HG02623 (cell line): ENCODE results near the gene IER5.
"Not testable (repeated sequence)": the region's sequence is repeated elsewhere in the genome, so short reads cannot be mapped to it uniquely, and the experiment has no call there.

Experiments
- ATAC-seq: cut with Tn5 transposase; IDR thresholded peaks from one replicate; pipeline ENCODE4 v1.9.1; 2021; ENCODE audit warnings: moderate library complexity; ENCODE audit not compliant: unreplicated experiment

Gene IER5

DNA sequence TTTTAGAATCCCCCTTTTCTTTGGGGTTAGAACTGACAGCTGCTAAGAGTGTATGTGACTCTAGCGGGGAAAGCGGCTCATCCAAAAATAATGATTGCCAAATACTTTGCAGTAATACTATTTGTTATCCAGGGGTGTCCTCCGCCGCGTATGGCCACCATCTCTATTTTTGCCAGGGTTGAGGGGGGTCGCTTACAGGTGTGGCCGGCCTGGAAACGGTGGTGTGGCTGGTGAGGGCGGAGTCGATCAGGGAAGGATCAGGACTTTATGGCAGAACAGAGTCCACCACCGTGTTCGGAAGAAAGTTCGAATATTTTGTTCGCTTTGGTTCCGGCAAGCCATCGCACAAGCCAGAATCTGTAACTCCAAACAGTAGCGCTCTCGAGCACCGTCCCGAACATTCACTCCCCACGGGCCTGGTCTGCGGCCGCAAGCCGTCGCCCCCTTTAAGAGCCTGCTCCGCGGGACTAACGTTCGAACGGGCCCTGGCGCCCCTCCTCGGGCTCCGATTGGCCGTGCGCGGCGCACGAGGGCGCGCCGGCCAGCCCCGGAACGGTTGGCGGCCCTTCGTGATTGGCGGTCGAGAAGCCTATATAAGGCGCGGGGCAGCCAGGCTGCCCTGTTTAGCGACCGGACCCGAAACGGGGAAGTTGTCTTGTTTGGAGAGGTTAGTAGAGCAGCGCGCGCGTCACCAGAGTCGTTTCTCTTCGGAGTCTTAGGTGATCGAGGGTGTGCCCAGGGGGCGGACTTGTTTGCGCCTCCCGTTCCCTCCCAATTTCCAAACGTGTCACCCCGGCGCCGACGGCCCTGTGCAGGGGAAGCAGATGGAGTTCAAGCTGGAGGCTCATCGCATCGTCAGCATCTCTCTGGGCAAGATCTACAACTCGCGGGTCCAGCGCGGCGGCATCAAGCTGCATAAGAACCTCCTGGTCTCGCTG lies at the start of gene IER5:
Gene IER5, plus strand, starts transcription at position 622 of the 938 bp plus-strand sequence. Its CDS starts 203 bp downstream, at position 825.
- ATAC-seq = peak; percentile 57

DNA sequence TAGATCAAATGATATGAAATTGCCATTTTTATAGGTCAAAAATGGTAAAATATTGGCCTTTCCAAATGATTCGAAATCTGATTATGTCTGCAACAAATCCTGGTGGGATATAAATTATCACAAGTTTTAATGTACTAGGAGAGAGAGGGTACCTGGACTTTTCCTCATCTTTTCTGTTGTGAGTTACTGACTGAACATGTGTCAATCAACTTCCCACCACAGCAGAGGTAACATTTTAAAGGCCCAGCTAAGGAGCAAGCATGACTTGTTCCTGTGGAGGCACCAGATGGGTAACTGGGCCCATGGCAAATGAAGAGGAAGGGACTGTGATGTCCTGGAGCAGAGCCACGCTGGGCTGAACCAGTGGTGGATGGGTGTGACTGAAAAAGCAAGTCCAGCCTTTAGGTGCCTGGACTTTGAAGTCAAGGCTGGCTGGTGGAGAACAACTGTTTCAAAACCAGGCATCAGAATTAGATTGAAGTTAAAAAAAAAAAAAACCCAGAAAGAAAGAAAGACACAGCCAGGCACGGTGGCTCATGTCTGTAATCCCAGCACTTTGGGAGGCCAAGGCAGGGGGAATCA lies 48.1 kb upstream of the IER5 start:
- ATAC-seq = no peak

DNA sequence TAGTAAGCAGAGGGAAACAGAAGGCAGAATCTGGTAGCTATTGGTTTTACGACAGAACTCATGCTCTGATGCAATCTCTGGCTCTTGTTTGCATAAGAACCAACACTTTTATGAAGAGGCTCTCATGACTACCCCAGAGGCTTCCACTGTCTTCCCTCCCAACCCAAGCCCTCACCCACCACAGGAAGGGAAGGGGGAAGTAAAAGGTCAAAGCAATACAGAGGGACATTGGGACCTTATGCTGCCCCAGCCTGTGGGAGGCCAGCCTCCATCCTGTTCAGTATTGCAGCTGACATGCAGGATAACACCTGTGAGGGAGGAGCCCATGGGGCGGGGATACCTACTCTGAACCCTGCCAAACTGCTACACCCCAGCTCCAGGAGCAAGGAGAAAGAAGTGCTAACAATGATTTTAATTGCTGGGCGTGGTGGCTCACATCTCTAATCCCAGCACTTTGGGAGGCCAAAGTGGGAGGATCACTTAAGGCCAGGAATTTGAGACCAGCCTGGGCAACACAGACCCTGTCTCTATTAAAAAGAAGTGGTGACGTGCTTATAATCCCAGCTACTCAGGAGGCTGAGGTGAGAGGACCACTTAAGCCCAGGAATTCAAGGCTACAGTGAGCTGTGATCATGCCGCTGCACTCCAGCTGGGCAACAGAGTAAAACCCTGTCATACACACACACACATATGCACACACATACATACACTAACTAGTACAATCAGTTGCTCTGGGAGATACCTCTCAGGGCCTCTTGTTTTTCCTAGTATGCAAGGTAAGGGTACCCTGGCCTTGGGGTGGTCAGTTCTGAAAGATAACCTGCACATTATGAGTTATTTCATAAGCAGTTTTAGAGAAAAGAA lies 45.2 kb upstream of the IER5 start:
- ATAC-seq = no peak

DNA sequence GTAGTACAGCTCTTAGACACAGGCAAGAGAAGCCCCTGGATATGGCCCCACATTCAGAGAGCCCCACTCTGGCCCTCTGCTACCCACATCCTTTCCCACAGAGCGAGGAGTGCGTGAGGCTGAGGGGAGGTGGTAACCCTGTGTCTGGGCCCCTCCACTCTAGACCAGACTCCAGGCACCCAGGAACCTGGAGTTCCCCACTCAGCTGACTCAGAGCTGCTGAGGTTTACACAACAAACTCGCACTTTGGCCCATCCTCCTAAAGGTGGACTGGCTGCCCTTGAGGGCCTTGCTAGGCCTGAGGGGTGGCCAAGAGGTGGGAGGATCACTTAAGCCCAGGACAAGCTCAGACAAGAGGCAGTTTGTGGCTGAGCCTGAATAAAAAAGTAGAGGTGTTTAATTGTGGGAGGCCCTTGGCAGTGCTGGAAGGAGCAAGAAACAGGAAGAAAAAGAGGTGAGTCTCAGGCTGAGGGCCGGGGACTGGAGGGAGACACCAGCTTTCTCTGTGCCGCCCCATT lies 44.0 kb upstream of the IER5 start:
- peak; percentile 87 for ATAC-seq

DNA sequence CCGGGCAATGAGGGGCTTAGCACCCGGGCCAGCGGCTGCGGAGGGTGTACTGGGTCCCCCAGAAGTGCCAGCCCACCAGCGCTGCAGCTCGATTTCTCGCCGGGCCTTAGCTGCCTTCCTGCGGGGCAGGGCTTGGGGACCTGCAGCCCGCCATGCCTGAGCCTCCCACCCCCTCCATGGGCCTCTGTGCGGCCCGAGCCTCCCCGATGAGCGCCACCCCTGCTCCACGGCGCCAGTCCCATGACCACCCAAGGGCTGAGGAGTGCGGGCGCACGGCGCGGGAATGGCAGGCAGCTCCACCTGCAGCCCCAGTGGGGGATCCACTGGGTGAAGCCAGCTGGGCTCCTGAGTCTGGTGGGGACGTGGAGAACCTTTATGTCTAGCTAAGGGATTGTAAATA lies 42.6 kb upstream of the IER5 start:
- ATAC-seq = not testable (repeated sequence)

DNA sequence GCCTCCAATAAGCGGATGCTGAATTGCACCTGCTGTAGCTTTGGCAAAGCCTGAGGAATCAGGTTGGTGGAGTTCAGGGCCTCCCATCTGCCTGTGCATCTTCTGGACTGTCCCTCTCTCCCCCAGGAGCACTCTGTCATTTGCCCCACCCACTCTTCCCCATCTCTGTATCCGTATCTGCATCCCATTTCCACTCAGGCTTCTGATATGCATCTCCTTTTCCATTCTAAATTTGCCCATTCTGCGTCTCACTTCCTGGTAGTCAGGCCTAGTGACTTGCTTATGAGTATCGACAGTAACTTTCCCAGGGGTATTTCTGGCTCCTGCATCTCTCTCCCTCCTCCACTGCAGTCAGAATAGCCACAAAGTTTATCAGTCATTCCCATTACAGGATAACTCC lies 39.1 kb upstream of the IER5 start:
- no peak for ATAC-seq

DNA sequence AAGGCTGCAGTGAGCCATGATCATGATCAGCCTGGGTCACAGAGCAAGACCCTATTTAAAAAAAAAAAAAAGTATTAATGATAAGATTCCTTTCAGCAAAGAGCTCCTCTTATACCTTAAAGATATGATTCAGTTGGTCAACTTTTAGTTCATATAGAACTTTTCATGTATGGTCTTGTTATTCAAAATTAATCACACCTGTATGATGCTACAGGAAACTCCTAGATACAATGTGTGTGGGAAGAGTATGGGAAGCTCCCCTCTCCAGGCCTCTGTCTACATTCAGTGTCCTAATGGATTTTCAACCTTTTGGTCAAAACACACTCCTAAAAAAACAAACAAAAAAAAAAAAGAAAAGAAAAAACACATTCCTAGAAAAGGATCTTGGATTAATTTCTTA lies 37.6 kb upstream of the IER5 start:
- ATAC-seq = no peak

DNA sequence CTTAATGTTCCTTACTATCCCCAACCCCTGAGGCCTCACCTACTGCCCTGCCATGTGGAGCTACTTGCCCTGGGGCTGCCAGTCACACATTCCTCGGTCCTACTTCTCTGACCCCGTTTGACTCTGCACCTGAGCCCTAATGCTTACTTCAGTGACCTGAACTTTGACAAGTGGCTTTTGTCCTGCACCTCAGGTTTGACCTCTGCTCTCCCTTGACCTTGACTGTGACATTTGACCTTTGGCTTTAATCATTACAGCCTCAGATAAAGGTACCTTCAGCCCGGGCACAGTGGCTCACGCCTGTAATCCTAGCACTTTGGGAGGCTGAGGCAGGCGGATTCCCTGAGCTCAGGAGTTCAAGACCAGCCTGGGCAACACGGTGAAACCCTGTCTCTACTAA lies 31.9 kb upstream of the IER5 start:
- ATAC-seq = no peak

DNA sequence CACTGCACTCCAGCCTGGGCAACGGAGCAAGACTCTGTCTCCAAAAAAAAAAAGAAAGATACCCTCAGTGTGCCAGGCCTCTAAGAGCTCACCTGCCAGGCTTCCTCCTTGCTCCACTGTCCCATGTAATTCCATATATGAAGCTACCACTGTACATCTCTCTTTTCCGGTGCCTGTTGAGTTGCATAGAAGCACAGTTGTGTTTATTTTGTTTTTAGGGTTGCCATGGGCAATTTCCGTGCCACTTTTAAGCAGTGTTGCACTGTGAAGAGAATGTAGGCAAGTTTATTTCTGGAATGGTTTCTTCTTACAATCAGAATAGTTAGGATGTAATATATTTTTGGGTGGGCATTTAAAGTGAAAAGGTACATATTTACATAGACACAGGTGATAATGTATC lies 31.4 kb upstream of the IER5 start:
- ATAC-seq = no peak

DNA sequence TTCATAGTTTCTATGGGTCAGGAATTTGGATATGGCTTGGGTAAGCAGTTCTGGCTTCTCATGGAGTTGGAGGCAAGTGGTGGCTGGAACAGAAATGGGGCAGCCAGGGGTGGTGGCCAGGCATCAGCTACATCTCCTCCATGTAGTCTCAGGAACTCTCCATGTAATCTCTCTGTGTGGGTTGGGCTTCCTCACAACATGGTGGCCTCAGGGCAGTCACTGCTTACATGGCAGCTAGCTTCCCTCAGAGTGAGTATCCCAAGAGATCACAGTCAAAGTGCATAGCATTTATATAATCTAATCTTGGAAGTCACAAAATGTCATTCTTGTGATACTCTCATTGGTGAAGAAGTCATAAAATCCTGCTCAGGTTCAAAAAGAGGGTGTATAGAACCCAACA lies 29.1 kb upstream of the IER5 start:
- ATAC-seq = no peak

DNA sequence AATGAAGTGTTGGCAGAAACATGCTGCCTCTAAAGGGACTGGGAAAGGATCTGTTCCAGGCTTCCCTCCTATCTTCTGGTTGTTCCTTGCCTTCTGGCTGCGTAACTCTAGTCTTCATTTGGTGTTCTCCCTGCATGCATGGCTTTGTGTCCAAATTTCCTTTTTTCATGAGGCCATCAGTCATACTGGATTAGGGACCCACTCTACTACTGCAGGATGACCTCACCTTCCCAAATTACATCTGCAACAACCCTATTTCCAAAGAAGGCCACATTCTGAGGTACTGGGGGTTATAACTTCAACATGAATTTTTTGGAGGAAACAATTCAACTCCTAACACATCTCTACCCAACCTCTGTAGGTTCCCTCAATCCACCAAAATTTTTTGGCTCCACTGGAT lies 28.4 kb upstream of the IER5 start:
- no peak for ATAC-seq

DNA sequence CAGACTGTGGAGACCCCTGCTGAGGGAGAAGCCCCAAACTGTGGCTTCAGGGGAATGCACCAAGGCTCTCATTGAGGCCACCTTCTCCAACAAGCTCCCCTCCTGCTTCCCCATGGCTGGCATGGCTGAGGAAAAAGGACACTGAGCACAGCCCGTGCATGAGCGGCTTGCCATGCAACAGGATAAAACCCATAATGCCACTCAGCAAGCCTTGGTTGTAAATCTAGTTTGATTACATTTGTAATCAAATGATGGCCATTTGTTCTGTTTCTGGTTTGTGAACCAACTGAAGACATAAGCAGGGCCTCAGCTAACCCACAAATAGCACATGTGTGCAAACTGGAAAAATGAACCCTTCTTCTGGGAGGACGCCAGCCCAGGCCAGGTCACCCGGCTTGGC lies 27.6 kb upstream of the IER5 start:
- ATAC-seq = not testable (repeated sequence)

DNA sequence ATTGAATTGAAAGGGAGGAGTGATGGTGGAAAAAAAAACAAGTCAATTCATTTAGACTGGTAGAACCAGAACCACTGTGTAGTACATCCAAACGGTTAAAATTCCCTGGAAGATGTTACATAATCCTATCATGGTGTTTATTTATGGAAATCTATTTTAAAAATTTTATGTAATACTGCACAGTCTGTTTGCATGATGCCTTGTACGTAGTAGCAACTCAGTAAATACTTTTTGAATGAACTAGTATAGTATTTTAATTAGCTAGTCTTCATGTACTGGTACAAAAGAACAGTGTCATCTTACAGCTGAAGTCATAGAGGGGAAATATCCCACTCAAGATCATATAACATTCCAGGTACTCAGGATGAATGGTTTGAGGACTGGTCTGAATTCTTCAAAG lies 27.0 kb upstream of the IER5 start:
- no peak for ATAC-seq

DNA sequence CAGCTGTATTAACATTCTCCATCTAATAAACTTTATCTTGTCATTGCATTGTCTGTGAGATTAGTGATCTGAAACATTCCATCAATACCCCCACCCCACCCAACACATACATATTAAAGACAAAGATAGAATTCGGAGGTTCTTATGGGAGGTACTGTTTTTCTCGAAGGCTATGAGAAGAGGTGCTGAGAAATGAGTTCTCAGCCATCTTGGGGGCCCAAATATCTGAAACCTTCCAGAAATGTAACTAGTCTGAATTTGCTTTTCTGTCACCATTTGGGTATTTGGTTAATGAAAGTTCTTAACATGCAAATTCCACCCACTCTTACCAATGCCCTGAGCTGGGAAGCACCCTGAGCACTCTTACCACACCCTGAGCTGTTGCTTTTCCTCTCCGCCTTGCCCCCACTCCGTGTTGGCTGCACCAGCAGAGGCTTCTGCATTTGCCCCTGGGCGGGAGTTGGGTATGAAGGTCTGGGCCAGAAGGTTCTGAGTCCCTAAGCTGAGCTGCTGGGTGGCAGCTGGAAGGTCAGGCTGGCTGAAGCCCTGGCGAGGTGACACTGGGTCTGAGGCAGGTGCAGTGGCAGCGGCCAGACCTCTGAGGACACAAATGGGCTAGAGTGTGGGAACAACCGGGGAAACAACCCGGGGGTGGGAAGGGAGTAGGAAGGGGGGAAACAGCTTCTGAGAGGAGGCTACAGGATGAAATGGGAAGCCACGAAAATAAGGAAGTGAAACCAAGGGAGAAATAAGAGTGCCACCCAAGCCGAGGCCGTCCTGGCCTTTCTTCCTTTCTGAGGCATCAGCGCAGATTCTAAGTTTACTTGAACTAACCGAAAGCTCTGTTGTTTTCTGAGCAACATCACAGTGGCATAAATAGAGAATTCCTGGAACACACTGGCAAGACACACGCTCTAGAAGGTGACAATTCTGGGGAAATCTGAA lies 26.3 kb upstream of the IER5 start:
- ATAC-seq = peak; percentile 90

DNA sequence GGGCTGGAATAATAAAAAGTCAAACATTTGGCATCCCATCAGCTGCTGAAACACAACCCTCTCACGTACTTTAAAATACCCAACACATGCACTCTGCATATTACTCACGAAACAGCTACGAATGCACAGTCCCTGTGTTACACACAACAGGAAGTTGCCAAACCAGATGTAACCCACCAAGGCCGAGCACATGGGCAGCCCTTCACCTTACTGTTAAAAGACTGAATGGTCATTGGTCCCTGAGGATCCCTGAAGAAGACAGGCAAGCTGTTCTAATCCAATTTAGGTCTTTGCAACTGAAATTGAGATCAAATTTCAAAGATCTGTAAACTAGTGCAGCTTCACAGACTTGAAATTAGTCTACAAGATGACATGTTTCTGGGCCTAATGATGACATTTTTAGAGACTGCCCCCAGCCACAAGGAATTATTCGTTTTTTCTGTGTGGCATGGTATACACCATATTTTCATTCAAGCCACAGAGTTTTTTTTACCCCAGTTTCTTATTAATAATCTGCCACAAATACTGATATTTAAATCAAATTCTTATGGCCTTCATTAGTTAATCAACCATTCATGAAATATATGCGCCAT lies 25.6 kb upstream of the IER5 start:
- ATAC-seq = peak; percentile 52

DNA sequence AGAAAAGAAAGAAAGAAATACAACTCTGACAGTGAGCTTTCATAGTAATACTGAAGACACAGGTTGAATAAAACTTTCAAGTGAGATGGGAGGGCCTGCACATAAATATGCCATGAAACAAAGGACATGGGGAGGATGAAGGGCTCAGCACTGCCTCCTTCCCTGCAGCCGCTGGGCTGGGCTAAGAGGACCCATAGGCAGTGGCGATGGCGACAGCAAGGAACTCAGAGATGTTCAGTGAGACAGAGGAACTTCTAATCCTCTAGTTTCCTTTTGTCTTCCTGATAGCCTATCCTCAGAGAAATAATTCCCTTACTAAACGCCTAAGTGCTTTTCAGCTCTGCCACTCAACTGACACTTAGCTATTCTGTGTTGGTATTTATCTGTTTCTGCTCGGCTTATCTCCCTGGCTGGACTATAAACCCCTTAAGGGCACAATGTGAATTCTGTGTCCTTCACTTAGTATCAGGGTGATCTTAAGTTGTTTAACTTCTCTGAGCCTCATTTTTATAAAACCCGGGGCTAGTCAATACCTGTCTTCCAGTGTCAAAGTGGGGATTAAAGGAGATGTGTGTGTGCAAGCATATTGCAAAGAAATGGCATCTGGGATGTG lies 24.4 kb upstream of the IER5 start:
- ATAC-seq = no peak

DNA sequence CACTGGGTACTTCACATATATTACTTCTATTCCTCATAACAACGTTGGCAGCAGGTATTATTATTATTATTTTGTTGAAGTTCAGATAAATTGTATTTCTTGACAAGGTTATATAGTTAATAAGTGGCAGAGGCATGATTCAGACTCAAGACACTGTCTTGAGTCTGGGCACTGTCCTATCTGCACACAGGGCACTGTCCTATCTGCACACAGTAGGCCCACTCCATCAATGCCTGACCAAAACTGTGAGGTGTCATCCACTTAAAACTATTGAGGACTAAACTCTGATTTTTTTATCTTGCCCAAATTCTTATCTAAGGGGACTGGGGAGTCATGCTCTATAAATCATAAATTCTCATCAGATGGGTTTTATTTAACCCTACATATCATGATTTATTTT lies 23.8 kb upstream of the IER5 start:
- ATAC-seq = no peak

DNA sequence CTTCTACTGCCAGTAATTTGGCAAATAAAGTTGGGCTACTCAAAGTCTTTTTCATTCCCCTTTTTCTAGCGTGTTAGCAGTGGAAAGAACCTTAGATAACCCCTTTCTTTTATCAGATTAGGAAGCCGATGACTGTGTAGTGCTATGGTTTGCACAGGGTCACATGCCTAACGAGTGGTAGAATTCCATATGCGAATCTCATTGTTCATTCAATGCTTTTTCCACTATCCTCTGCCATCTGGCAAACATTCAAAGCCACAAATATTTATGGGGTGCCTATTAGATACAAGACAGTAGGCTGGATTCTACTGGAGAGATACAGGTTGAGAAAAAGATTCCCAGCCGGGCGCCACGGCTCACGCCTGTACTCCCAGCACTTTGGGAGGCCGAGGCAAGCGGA lies 14.9 kb upstream of the IER5 start:
- ATAC-seq = no peak

DNA sequence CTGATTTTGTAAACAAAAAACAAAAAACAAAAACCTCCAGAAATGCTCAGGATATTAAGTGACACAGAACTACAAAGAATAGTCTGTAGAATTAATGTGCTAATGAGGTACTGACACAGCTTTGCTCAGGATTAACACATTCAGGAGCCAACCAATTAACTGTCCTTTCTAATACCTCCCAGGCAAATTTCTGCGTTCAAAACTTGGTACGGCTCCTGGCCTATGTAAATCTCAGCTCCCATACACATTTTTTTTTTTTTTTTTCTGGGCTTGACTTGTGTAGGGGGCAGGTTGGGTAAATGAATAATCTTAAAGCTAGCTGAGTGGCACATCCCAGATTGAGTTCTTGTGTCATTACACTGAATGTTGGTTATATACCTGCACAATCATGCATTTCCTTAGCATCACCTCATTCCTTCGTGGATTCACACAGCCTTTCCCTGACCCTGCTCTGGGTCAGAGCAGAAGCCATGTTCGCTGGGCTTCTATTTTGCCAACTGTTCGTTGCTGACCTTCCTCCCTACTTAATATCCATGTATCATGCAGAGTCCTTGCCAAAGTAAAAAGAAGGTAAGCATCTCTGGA lies 12.6 kb upstream of the IER5 start:
- ATAC-seq = no peak
